Stomach (tissue), 9 donors: ENCODE data around the gene EIF3K. TPM values are rescaled to one million over a fixed set of nuclear protein-coding genes. Genes with fewer than 3 reads are reported as not detected.
A peak's percentile ranks its signal among the peaks of the same experiment; 100 is the strongest.

Experiments
- DNase-seq, 2 donors: peaks; one replicate each; pipeline versions ENCODE4 v3.0.0 to v3.0.0-alpha.2; 2013 to 2019
- H3K27ac ChIP-seq, 5 donors: fragments of 200-600 bp in 4 of 5; sonication (generic) in 4 of 5; one replicate each; pipeline ENCODE4 v1.5.1; 2013 to 2019; ENCODE audit warnings: mild to moderate bottlenecking in 1 of 5, moderate library complexity in 1 of 5
- H3K27me3 ChIP-seq, 3 donors: fragments of 200-600 bp; sonication (generic); one replicate each; pipeline ENCODE4 v1.5.1; 2017 to 2019; ENCODE audit warnings: mixed run types in 1 of 3
- H3K36me3 ChIP-seq, 4 donors: fragments of 200-600 bp; sonication (generic); 1 replicate in 3 of 4; 2 replicates in 1 of 4; pipeline ENCODE4 v1.5.1; 2016 to 2019
- H3K4me1 ChIP-seq, 4 donors: fragments of 200-600 bp; sonication (generic); one replicate each; pipeline ENCODE4 v1.5.1; 2016 to 2019
- H3K4me3 ChIP-seq, 4 donors: fragments of 200-600 bp; sonication (generic) in 3 of 4; one replicate each; pipeline ENCODE4 v1.5.1; 2016 to 2019; ENCODE audit warnings: mild to moderate bottlenecking in 1 of 4
- H3K9me3 ChIP-seq, 4 donors: fragments of 200-600 bp; sonication (generic); one replicate each; pipeline ENCODE4 v1.5.1; 2016 to 2019
- CTCF ChIP-seq, 7 experiments: fragments of 450-650 bp in 4 of 7; fragments of 200-600 bp in 3 of 7; sonication (generic) in 3 of 7; IDR thresholded peaks; one replicate each; pipeline ENCODE4 v1.5.1; 2016 to 2019; ENCODE audit warnings: antibody characterized with exemption in 7 of 7, control low read depth in 2 of 7, mild to moderate bottlenecking in 1 of 7
- EP300 ChIP-seq: sonication (generic); formaldehyde crosslinking; IDR thresholded peaks from one replicate; pipeline ENCODE4 v1.6.1; 2017; ENCODE audit warnings: antibody characterized with exemption
- POLR2A ChIP-seq, 4 donors: fragments of 450-650 bp; IDR thresholded peaks; one replicate each; pipeline ENCODE4 v1.6.1; 2016; ENCODE audit warnings: antibody characterized with exemption in 4 of 4, control low read depth in 2 of 4, mild to moderate bottlenecking in 1 of 4, moderate library complexity in 1 of 4
- POLR2AphosphoS5 ChIP-seq, 3 donors: sonication (generic); formaldehyde crosslinking; IDR thresholded peaks; one replicate each; pipeline ENCODE4 v1.6.1; 2016; ENCODE audit warnings: antibody characterized with exemption in 3 of 3
- WGBS, 5 donors: extraction: QIAGEN DNeasy Blood & Tissue Kit in 3 of 5; methylation state at CpG; one replicate each; pipeline versions ENCODE4 v1.1.5 to v1.1.7; 2013 to 2018; 5-methylcytosine and 5-hydroxymethylcytosine counted together
- intact Hi-C: fragments of 100-400 bp; cut with DNase I; formaldehyde crosslinking; loops from one replicate; pipeline ENCODE4 v1.15.1; 2023; ENCODE audit warnings: low total_unique reads
- polyA plus RNA-seq, 3 donors: library from polyadenylated mRNA; stranded (reverse); fragments of 200-250 nt; gene quantifications; one replicate each; pipeline ENCODE4 v1.2.3, GENCODE V29; 2013
- total RNA-seq, 5 donors: library from RNA; depleted of rRNA; stranded (reverse); fragments of >200 nt; gene quantifications; one replicate each; pipeline versions ENCODE4 v1.1.0 to v1.2.3, GENCODE V29; 2014 to 2016
- donor health status: healthy with polysubstance abuse.
- donor health status: Bipolar disorder and iron deficiency.
- donor health status: healthy.

The EIF3K gene
- total and polyA plus RNA-seq, 8 donors = 203 to 889 (median 348) TPM

GRCh38 chr19:38655148-38655824 is 36.3 kb downstream of the EIF3K start:
- no peaks in the 10 kb centered on the region for H3K9me3 ChIP-seq
- peaks cover 0 to 6% (median 2%) of the 10 kb centered on the region in 4 donors for H3K36me3 ChIP-seq
- no peak for DNase-seq
- peak overlapping the region; percentile 71 to 99 (median 96) for H3K27ac ChIP-seq
- WGBS, 5 donors = 36 to 53% (median 46%) methylated on average over 5 of the region's 5 CpGs
- no peaks in the 10 kb centered on the region for H3K27me3 ChIP-seq
- TF ChIP-seq POLR2A (IDR thresholded peaks at IDR 0.05) = no peak
- no peak for TF ChIP-seq EP300
- TF ChIP-seq POLR2AphosphoS5 (IDR thresholded peaks at IDR 0.05) = no peak
- TF ChIP-seq CTCF (IDR thresholded peaks at IDR 0.05) = no peak
- H3K4me1 ChIP-seq = peaks cover 93 to 100% (median 98%) of the 10 kb centered on the region in 4 donors
- no peak overlapping the region for H3K4me3 ChIP-seq
- intact Hi-C loops = loop anchor here (10.0 kb wide), 1 partner anchor 50 kb away; no protein-coding TSS in a partner anchor

- Histone ChIP-seq H3K4me3 (no peak overlapping the region), H3K27ac (peak overlapping the region; percentile 63 to 99 (median 96)), H3K4me1 (peaks cover 93 to 100% (median 98%) of the 10 kb centered on the region in 4 donors), H3K36me3 (peaks cover 0 to 11% (median 8%) of the 10 kb centered on the region in 4 donors), H3K27me3 (no peaks in the 10 kb centered on the region), H3K9me3 (no peaks in the 10 kb centered on the region)
- DNase-seq = no peak
- 60 to 77% (median 71%) methylated on average over 7 of the region's 7 CpGs for WGBS, 5 donors
- intact Hi-C loops = loop anchor here (10.0 kb wide), 1 partner anchor 48 kb away; no protein-coding TSS in a partner anchor
- TF ChIP-seq POLR2A (IDR thresholded peaks at IDR 0.05) (no peak), POLR2AphosphoS5 (IDR thresholded peaks at IDR 0.05) (no peak), EP300 (no peak), CTCF (IDR thresholded peaks at IDR 0.05) (no peak)
Observed at GRCh38 chr19:38656171-38656981, 37.4 kb downstream of the EIF3K start.

GRCh38 chr19:38657633-38658222 is 38.7 kb downstream of the EIF3K start:
- Histone ChIP-seq H3K4me1 (peaks cover 93 to 100% (median 98%) of the 10 kb centered on the region in 4 donors), H3K27me3 (no peaks in the 10 kb centered on the region), H3K4me3 (no peak overlapping the region), H3K9me3 (no peaks in the 10 kb centered on the region), H3K36me3 (peaks cover 0 to 11% (median 8%) of the 10 kb centered on the region in 4 donors), H3K27ac (peak overlapping the region; percentile 53 to 99 (median 96))
- WGBS, 5 donors = 49 to 58% (median 57%) methylated on average over 8 of the region's 8 CpGs
- TF ChIP-seq POLR2A (IDR thresholded peaks at IDR 0.05) (no peak), POLR2AphosphoS5 (IDR thresholded peaks at IDR 0.05) (peak in 1 of 3 donors; percentile 9)
- peak in 1 of 2 donors; percentile 66 for DNase-seq
- intact Hi-C loops = loop anchor here (10.0 kb wide), 1 partner anchor 47 kb away; no protein-coding TSS in a partner anchor

- 25 to 28% (median 26%) methylated on average over 15 of the region's 15 CpGs for WGBS, 5 donors
- H3K27ac ChIP-seq = peak overlapping the region; percentile 77 to 99 (median 96)
- H3K27me3 ChIP-seq = no peaks in the 10 kb centered on the region
- peaks cover 95 to 100% (median 99%) of the 10 kb centered on the region in 4 donors for H3K4me1 ChIP-seq
- H3K36me3 ChIP-seq = peaks cover 0 to 11% (median 8%) of the 10 kb centered on the region in 4 donors
- intact Hi-C loops = loop anchor here (10.0 kb wide), 1 partner anchor 46 kb away; no protein-coding TSS in a partner anchor
- peak overlapping the region in 1 of 4 donors; percentile 2 for H3K4me3 ChIP-seq
- no peaks in the 10 kb centered on the region for H3K9me3 ChIP-seq
- DNase-seq = peak; percentile 63 to 96
- TF ChIP-seq EP300 (no peak), POLR2A (IDR thresholded peaks at IDR 0.05) (no peak), POLR2AphosphoS5 (IDR thresholded peaks at IDR 0.05) (peak; percentile 79 to 95 (median 88))
Observed at GRCh38 chr19:38658462-38659306, 39.7 kb downstream of the EIF3K start.
